T-cell (primary cell): ENCODE results near the gene EDNRA. TPM values are rescaled to one million over a fixed set of nuclear protein-coding genes. Genes with fewer than 3 reads are reported as not detected.

Experiments used
- ATAC-seq, 4 experiments: fragments of 200-7000 bp in 3 of 4; fragments of 150-1000 bp in 1 of 4; cut with Tn5 transposase; replicated peaks in 1 of 4; 1 replicate in 3 of 4; 2 replicates in 1 of 4; pipeline ENCODE4 v1.10.0; 2021; ENCODE audit warnings: moderate library complexity in 3 of 4, mild to moderate bottlenecking in 2 of 4, moderate number of reproducible peaks in 1 of 4
- CTCF ChIA-PET, 2 donors: fragments of 300-600 bp; sonication (Branson Sonifier 250); formaldehyde crosslinking; loops; one replicate each; lab custom pipeline; 2022; ENCODE audit warnings: antibody characterized with exemption in 2 of 2; lab: Charles Lee
- POLR2A ChIA-PET, 2 donors: fragments of 300-600 bp; sonication (Branson Sonifier 250); formaldehyde crosslinking; loops; one replicate each; lab custom pipeline; 2022; ENCODE audit warnings: antibody characterized with exemption in 2 of 2; lab: Charles Lee
- DNase-seq, 35 experiments: peaks; one replicate each; pipeline versions ENCODE4 v3.0.0 to v3.0.0-alpha.2; 2013 to 2023
- H3K27ac ChIP-seq: one replicate; pipeline ENCODE4 v1.5.1; 2013; ENCODE audit warnings: low read length
- H3K27me3 ChIP-seq, 2 experiments: replicated peaks in 1 of 2; 1 replicate in 1 of 2; 2 replicates in 1 of 2; pipeline versions ENCODE4 v1.6.1 to v1.7.0; 2013; ENCODE audit warnings: low read length in 1 of 2, mixed read lengths in 1 of 2; ENCODE audit not compliant: control insufficient read depth in 2 of 2, insufficient read depth in 2 of 2; ENCODE audit errors: extremely low read depth in 1 of 2
- H3K36me3 ChIP-seq, 2 donors: 1 replicate in 1 of 2; 2 replicates in 1 of 2; pipeline versions ENCODE4 v1.6.1 to v1.7.0; 2013; ENCODE audit warnings: low read length in 1 of 2; ENCODE audit not compliant: control insufficient read depth in 2 of 2, insufficient read depth in 1 of 2; ENCODE audit errors: extremely low read depth in 1 of 2
- H3K4me1 ChIP-seq, 2 experiments: 1 replicate in 1 of 2; 2 replicates in 1 of 2; pipeline versions ENCODE4 v1.6.1 to v1.7.0; 2013; ENCODE audit warnings: low read length in 2 of 2, mixed read lengths in 1 of 2; ENCODE audit not compliant: insufficient read depth in 2 of 2, control insufficient read depth in 1 of 2; ENCODE audit errors: extremely low read depth in 1 of 2
- H3K4me3 ChIP-seq, 2 donors: 1 replicate in 1 of 2; 2 replicates in 1 of 2; pipeline versions ENCODE4 v1.5.1 to v1.7.0; 2013; ENCODE audit warnings: mild to moderate bottlenecking in 2 of 2, low read length in 1 of 2, moderate library complexity in 1 of 2; ENCODE audit not compliant: control insufficient read depth in 1 of 2; ENCODE audit errors: extremely low read depth in 1 of 2
- H3K9me3 ChIP-seq: 2 replicates; pipeline ENCODE4 v1.7.0; 2013
- H3K27ac Mint-ChIP-seq, 2 donors: one replicate each; pipeline ENCODE4 v1.8.0; 2020 to 2021; ENCODE audit warnings: mild to moderate bottlenecking in 2 of 2, mixed read lengths in 2 of 2
- H3K27me3 Mint-ChIP-seq, 2 donors: one replicate each; pipeline ENCODE4 v1.8.0; 2021 to 2022; ENCODE audit warnings: mixed read lengths in 2 of 2
- H3K36me3 Mint-ChIP-seq: one replicate; pipeline ENCODE4 v1.8.0; 2021; ENCODE audit warnings: mixed read lengths
- H3K4me1 Mint-ChIP-seq, 3 donors: one replicate each; pipeline ENCODE4 v1.8.0; 2020 to 2022; ENCODE audit warnings: mixed read lengths in 3 of 3, mild to moderate bottlenecking in 1 of 3
- H3K4me3 Mint-ChIP-seq, 3 donors: one replicate each; pipeline ENCODE4 v1.8.0; 2020 to 2022; ENCODE audit warnings: mild to moderate bottlenecking in 3 of 3, mixed read lengths in 3 of 3, moderate library complexity in 3 of 3
- H3K9me3 Mint-ChIP-seq, 3 donors: one replicate each; pipeline ENCODE4 v1.8.0; 2020 to 2022; ENCODE audit warnings: mixed read lengths in 3 of 3
- WGBS: methylation state at CpG from one replicate; pipeline ENCODE4 v1.1.5; 2013; ENCODE audit warnings: missing lambda C conversion rate; ENCODE audit not compliant: insufficient coverage; 5-methylcytosine and 5-hydroxymethylcytosine counted together
- total RNA-seq, 35 experiments: library from RNA in 6 of 35; stranded (reverse) in 6 of 35; fragments of 120-200 nt in 1 of 35; gene quantifications; one replicate each; pipeline versions ENCODE4 v1.2.1 to v1.2.4 and lab custom pipeline; 2013 to 2026

Gene EDNRA
- total RNA-seq, 5 donors from 2014 or later (not counting 1 experiment from before 2014, with no cell fraction given): 0.06 to 0.29 TPM; not detected in 3

DNA sequence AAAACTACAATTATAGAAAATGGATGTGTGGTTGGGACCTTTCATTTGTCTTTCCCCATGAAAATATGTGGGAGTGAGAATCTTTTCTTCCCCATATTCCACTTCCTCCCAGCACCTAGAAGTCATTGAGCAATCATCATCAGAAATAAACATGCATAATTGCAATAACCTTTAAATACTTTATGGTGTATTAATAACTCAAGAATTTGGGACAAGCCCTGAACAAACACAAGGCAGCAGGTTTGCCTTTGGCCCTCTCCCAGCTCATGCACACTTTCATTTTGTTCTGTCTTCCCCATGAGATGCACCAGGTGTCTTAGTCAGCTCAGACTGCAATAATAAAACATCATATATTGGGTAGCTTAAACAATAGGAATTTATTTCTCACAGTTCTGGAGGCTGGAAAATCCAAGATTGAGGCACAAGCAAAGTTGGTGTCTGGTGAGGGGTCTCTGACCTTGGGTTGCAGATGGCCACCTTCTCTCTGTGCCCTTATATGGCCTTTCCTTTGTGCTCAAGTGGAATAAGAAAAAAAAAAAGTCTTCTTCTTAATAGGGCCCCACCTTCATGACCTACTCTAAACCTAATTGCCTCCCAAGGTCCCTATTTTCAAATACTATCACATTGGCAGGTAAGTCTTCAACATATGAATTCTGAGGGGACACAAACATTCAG, 101.6 kb downstream of the EDNRA start:
- peaks cover 4 to 8% (median 4%) of the 10 kb centered on the region in 3 donors for H3K9me3 Mint-ChIP-seq
- Histone ChIP-seq H3K4me1 (no peaks in the 10 kb centered on the region), H3K27ac (no peak overlapping the region), H3K9me3 (no peaks in the 10 kb centered on the region), H3K27me3 (peaks cover 0 to 3% of the 10 kb centered on the region in 2 experiments), H3K4me3 (no peak overlapping the region), H3K36me3 (no peaks in the 10 kb centered on the region)
- no peak overlapping the region for H3K4me3 Mint-ChIP-seq
- peaks cover 3% of the 10 kb centered on the region for H3K36me3 Mint-ChIP-seq
- no peak for ATAC-seq
- no peak overlapping the region for H3K27ac Mint-ChIP-seq
- no peaks in the 10 kb centered on the region for H3K4me1 Mint-ChIP-seq
- peaks cover 6 to 9% of the 10 kb centered on the region in 2 donors for H3K27me3 Mint-ChIP-seq
- DNase-seq: no peak
- ChIA-PET CTCF (interaction anchor here (0.5 to 0.9 kb wide), 2 partner anchors 126 to 130 kb away, joined by 3 read pairs; no protein-coding TSS in a partner anchor), POLR2A (no interaction called here)

DNA sequence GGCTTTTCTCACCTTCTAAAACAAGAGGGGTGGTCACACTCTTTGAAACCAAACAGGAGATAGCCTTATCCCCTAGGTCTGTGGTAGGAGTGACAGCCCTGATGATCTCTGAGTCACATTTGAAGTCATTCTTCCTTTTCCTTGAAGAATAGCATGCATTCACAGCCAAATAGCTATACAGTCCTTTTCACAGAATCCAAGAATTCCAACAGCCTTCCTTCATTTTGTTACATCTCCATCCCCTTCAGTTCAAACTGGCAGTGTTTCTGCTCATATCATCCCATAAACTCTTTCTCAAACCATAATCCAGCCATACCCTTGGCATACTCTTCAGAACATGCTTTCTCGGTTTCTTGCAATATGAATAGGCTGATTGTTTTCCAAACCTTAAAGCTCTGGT, 103.0 kb downstream of the EDNRA start:
- H3K4me3 ChIP-seq: no peak overlapping the region
- peaks cover 0 to 3% of the 10 kb centered on the region in 2 experiments for H3K27me3 ChIP-seq
- CTCF ChIA-PET: no interaction called here
- H3K4me3 Mint-ChIP-seq: no peak overlapping the region
- H3K27ac Mint-ChIP-seq: no peak overlapping the region
- no CpG with 5 or more reads among the region's 1 CpG for WGBS
- H3K27ac ChIP-seq: no peak overlapping the region
- peaks cover 3% of the 10 kb centered on the region for H3K36me3 Mint-ChIP-seq
- ATAC-seq (no peak), DNase-seq (no peak)
- peaks cover 4 to 8% (median 4%) of the 10 kb centered on the region in 3 donors for H3K9me3 Mint-ChIP-seq
- no peaks in the 10 kb centered on the region for H3K36me3 ChIP-seq
- POLR2A ChIA-PET: no interaction called here
- H3K27me3 Mint-ChIP-seq: peaks cover 6 to 9% of the 10 kb centered on the region in 2 donors
- no peaks in the 10 kb centered on the region for H3K4me1 ChIP-seq
- no peaks in the 10 kb centered on the region for H3K4me1 Mint-ChIP-seq
- H3K9me3 ChIP-seq: no peaks in the 10 kb centered on the region

DNA sequence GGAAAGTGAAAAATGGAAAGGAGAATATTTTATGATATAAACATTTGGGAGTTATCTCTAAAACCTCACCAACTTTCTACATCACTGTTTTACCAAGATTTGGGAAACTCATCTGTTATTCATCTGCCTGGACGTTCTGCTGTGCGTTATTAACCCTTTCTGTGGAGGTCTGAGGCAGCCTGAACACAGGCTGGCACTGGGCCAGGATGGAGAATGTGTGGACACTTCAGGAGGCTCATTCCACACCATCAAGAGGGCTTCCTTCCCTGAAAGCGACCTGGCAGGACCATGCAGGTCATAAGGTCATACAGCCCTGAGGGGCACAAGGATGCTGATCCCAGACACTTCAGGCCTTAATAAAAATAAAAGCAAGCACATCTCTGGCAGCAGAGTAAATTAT, 105.1 kb downstream of the EDNRA start:
- Mint-ChIP-seq H3K27me3 (peaks cover 6 to 9% of the 10 kb centered on the region in 2 donors), H3K4me1 (peaks cover 0 to 2% (median 0%) of the 10 kb centered on the region in 3 donors)
- ATAC-seq: no peak

DNA sequence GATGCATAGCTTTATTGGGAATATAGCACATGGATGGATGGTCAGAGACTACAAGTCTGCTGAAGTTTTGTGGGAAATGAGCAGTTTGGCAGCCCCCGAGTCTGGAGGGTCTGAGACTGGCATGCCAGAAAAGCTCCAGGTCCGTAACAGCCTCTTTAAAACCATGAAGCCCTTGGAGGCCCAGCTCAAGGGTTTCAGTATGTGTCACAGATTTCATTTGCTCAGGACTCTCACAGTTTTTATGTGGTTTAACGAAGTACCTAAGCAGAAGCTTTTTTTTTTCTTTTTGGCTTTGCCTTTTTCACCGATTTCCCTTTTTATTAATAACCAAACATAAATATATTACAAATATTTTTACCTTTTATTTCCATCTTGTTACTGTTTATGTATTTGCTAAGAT, 105.7 kb downstream of the EDNRA start:
- POLR2A ChIA-PET: interaction anchor here in 1 of 2 donors (0.7 kb wide), 1 partner anchor 276 kb away, joined by 4 read pairs; no protein-coding TSS in a partner anchor
- Mint-ChIP-seq H3K27me3 (peaks cover 9 to 10% of the 10 kb centered on the region in 2 donors), H3K9me3 (peaks cover 4 to 5% (median 4%) of the 10 kb centered on the region in 3 donors), H3K27ac (no peak overlapping the region), H3K4me1 (peaks cover 0 to 2% (median 0%) of the 10 kb centered on the region in 3 donors), H3K4me3 (no peak overlapping the region), H3K36me3 (peaks cover 3% of the 10 kb centered on the region)
- Histone ChIP-seq H3K9me3 (no peaks in the 10 kb centered on the region), H3K4me1 (no peaks in the 10 kb centered on the region), H3K4me3 (no peak overlapping the region), H3K27ac (no peak overlapping the region), H3K27me3 (peaks cover 0 to 10% of the 10 kb centered on the region in 2 experiments), H3K36me3 (no peaks in the 10 kb centered on the region)
- WGBS: 30% methylated on average over 2 of the region's 4 CpGs
- no peak for ATAC-seq
- CTCF ChIA-PET: interaction anchor here in 1 of 2 donors (0.7 to 1.3 kb wide), 3 partner anchors 17 to 279 kb away, joined by 3 to 5 read pairs (median 3); no protein-coding TSS in a partner anchor
- DNase-seq: no peak

More for the DNA sequence above, 105.1 kb downstream of the EDNRA start:
- Histone ChIP-seq H3K4me3 (no peak overlapping the region), H3K4me1 (no peaks in the 10 kb centered on the region), H3K27ac (no peak overlapping the region), H3K9me3 (no peaks in the 10 kb centered on the region), H3K36me3 (no peaks in the 10 kb centered on the region), H3K27me3 (peaks cover 0 to 7% of the 10 kb centered on the region in 2 experiments)
- 40% methylated on average over 2 of the region's 3 CpGs for WGBS
- H3K27ac Mint-ChIP-seq: no peak overlapping the region
- POLR2A ChIA-PET: interaction anchor here in 1 of 2 donors (0.7 kb wide), 1 partner anchor 277 kb away, joined by 4 read pairs; no protein-coding TSS in a partner anchor
- CTCF ChIA-PET: interaction anchor here in 1 of 2 donors (0.7 to 1.0 kb wide), 2 partner anchors 68 to 280 kb away, joined by 3 to 5 read pairs; no protein-coding TSS in a partner anchor
- no peak overlapping the region for H3K4me3 Mint-ChIP-seq
- peaks cover 4 to 5% (median 4%) of the 10 kb centered on the region in 3 donors for H3K9me3 Mint-ChIP-seq
- peaks cover 3% of the 10 kb centered on the region for H3K36me3 Mint-ChIP-seq
- DNase-seq: no peak

DNA sequence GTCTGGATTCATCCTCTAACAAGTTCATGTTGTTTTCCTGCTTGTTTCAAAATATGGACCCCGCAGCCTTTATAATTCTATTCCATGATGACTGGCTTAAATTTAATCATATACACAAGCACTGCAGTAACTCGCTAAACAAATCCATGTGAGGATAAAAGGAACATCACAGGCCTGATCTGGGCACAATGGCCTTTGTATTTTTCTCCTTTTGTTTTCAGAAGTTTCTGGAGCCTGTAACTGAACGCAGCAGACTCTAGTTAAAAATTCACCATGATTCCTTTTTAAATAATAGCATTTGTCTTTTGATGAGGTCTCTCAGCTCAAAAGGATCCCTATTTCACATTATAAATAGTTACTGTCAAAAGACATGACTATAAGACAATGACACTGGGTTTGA, 106.1 kb downstream of the EDNRA start:
- Mint-ChIP-seq H3K27ac (no peak overlapping the region), H3K36me3 (peaks cover 3% of the 10 kb centered on the region), H3K27me3 (peaks cover 9 to 10% of the 10 kb centered on the region in 2 donors), H3K4me1 (peaks cover 0 to 2% (median 0%) of the 10 kb centered on the region in 3 donors), H3K4me3 (no peak overlapping the region), H3K9me3 (peaks cover 4 to 5% (median 4%) of the 10 kb centered on the region in 3 donors)
- 60% methylated on average over 1 of the region's 3 CpGs for WGBS
- Histone ChIP-seq H3K27me3 (peaks cover 0 to 13% of the 10 kb centered on the region in 2 experiments), H3K27ac (no peak overlapping the region), H3K9me3 (no peaks in the 10 kb centered on the region), H3K36me3 (no peaks in the 10 kb centered on the region), H3K4me3 (no peak overlapping the region), H3K4me1 (no peaks in the 10 kb centered on the region)
- ChIA-PET POLR2A (no interaction called here), CTCF (interaction anchor here in 1 of 2 donors (0.7 to 1.3 kb wide), 3 partner anchors 17 to 279 kb away, joined by 3 to 5 read pairs (median 3); no protein-coding TSS in a partner anchor)
- DNase-seq: no peak
- ATAC-seq: no peak

DNA sequence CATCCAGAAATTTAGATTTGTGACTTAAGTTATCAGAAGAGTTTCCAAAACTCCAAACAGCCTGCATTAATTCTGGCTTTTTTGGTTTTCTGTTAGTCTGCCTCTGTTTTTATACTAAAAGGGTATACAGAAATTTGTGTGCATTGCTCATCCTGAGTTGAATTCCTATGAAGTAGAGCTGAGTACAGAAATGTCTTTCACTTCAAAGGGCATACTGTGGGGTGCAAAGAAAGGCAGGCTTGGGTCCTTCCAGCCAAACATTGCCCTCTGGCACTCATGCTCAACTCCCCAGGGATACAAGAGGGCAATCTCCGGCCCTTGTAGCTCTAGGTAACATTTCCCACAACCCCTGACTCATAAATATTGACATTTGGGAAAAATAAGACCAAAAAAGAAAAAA, 108.7 kb downstream of the EDNRA start:
- Histone ChIP-seq H3K27ac (no peak overlapping the region), H3K36me3 (no peaks in the 10 kb centered on the region), H3K27me3 (peaks cover 0 to 10% of the 10 kb centered on the region in 2 experiments), H3K9me3 (no peaks in the 10 kb centered on the region), H3K4me3 (no peak overlapping the region), H3K4me1 (no peaks in the 10 kb centered on the region)
- DNase-seq (no peak), ATAC-seq (no peak)
- ChIA-PET POLR2A (no interaction called here), CTCF (interaction anchor here (0.7 to 2.6 kb wide), 9 partner anchors 8 to 1268 kb away, joined by 3 to 20 read pairs (median 4); partner anchors contain the start of gene TMEM184C (in 1 of the 2))
- Mint-ChIP-seq H3K4me3 (no peak overlapping the region), H3K4me1 (peaks cover 0 to 4% (median 0%) of the 10 kb centered on the region in 3 donors), H3K27ac (no peak overlapping the region), H3K9me3 (peaks cover 2 to 3% (median 3%) of the 10 kb centered on the region in 3 donors), H3K36me3 (peaks cover 2% of the 10 kb centered on the region), H3K27me3 (peaks cover 7 to 10% of the 10 kb centered on the region in 2 donors)
- WGBS: no CpG with 5 or more reads among the region's 1 CpG
